ENCODE measurements around the gene IFI16. TPM values are rescaled to one million over a fixed set of nuclear protein-coding genes. Genes with fewer than 3 reads are reported as not detected.

IFI16 gene
- total and polyA plus RNA-seq, 2 experiments from 2014 or later, result 25.1 to 31.8 TPM

DNA sequence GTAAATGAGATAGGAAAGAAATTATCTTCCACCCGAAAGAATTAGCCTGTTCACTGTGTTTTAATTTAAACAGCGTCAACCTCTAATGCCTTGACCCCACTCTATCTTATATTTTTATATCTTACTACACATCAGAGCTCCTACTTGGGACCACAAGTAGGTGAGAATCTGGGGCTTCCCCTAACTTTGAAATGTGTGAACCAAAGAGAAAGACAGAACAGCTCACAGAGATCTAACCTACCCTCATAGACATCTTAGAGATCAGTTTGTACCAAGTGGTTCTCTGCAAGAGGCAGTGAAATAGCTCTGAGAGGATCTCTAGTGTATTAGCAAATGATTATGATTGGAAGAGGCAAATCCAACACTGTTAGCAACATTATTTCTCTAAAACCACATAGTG is 31.0 kb upstream of the IFI16 start:
- Histone ChIP-seq H3K4me3 (no peak overlapping the region), H3K27me3 (no peaks in the 10 kb centered on the region), H2AFZ (no peak overlapping the region), H4K20me1 (ENCODE audit: insufficient read depth, poor library complexity, severe bottlenecking) (no peaks in the 10 kb centered on the region), H3K79me2 (no peaks in the 10 kb centered on the region), H3K36me3 (replicated peaks; ENCODE audit: insufficient read depth, low read depth) (no peaks in the 10 kb centered on the region), H3K4me2 (no peak overlapping the region), H3K4me1 (ENCODE audit: insufficient read depth) (no peaks in the 10 kb centered on the region), H3K9me2 (replicated peaks; ENCODE audit: insufficient read depth) (no peaks in the 10 kb centered on the region), H3K27ac (no peak overlapping the region), H3K9me3 (ENCODE audit: low read depth) (no peaks in the 10 kb centered on the region)
- no peak for DNase-seq (ENCODE audit: low spot score)
- 46% methylated on average over 2 of the region's 2 CpGs for WGBS (ENCODE audit: low lambda C conversion rate, missing lambda C conversion rate)
- no peak for TF ChIP-seq EZH2 (IDR thresholded peaks at IDR 0.05; ENCODE audit: borderline replicate concordance)

DNA sequence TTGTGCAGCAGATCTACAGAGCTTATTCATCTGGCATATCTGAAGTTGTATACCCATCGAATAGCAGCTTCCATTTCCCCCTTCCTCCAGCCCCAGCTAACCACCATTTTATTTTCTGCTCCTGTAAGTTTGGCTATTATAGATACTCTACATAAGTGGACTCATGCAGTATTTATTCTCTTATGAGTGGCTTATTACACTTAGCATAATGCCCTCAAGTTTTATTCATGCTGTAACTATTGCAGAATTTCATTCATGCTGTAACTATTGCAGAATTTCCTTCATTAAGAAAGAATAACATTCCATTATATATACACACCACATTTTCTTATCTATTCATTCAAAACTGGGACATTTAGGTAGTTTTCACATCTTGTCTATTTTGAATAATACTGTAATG is 30.5 kb upstream of the IFI16 start:
- no peaks in the 10 kb centered on the region for H3K4me1 ChIP-seq (ENCODE audit: insufficient read depth)
- no peaks in the 10 kb centered on the region for H3K27me3 ChIP-seq
- no peaks in the 10 kb centered on the region for H3K79me2 ChIP-seq
- TF ChIP-seq EZH2phosphoT487 (IDR thresholded peaks at IDR 0.05; ENCODE audit: low read depth, severe bottlenecking, unreplicated experiment) (no peak), EZH2 (IDR thresholded peaks at IDR 0.05; ENCODE audit: borderline replicate concordance) (no peak)
- TF ChIP-seq, protein P1, sequence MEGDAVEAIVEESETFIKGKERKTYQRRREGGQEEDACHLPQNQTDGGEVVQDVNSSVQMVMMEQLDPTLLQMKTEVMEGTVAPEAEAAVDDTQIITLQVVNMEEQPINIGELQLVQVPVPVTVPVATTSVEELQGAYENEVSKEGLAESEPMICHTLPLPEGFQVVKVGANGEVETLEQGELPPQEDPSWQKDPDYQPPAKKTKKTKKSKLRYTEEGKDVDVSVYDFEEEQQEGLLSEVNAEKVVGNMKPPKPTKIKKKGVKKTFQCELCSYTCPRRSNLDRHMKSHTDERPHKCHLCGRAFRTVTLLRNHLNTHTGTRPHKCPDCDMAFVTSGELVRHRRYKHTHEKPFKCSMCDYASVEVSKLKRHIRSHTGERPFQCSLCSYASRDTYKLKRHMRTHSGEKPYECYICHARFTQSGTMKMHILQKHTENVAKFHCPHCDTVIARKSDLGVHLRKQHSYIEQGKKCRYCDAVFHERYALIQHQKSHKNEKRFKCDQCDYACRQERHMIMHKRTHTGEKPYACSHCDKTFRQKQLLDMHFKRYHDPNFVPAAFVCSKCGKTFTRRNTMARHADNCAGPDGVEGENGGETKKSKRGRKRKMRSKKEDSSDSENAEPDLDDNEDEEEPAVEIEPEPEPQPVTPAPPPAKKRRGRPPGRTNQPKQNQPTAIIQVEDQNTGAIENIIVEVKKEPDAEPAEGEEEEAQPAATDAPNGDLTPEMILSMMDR (IDR thresholded peaks at IDR 0.05; ENCODE audit: poor library complexity), result no peak
- WGBS (ENCODE audit: low lambda C conversion rate, missing lambda C conversion rate), result 86% methylated on average over 1 of the region's 1 CpG
- H2AFZ ChIP-seq, result no peak overlapping the region
- no peaks in the 10 kb centered on the region for H3K9me2 ChIP-seq (replicated peaks; ENCODE audit: insufficient read depth)
- DNase-seq (ENCODE audit: low spot score), result no peak
- no peak overlapping the region for H3K4me3 ChIP-seq
- H3K4me2 ChIP-seq, result no peak overlapping the region
- H3K36me3 ChIP-seq (replicated peaks; ENCODE audit: insufficient read depth, low read depth), result no peaks in the 10 kb centered on the region
- no peaks in the 10 kb centered on the region for H3K9me3 ChIP-seq (ENCODE audit: low read depth)
- no peak overlapping the region for H3K27ac ChIP-seq
- H4K20me1 ChIP-seq (ENCODE audit: insufficient read depth, poor library complexity, severe bottlenecking), result no peaks in the 10 kb centered on the region

DNA sequence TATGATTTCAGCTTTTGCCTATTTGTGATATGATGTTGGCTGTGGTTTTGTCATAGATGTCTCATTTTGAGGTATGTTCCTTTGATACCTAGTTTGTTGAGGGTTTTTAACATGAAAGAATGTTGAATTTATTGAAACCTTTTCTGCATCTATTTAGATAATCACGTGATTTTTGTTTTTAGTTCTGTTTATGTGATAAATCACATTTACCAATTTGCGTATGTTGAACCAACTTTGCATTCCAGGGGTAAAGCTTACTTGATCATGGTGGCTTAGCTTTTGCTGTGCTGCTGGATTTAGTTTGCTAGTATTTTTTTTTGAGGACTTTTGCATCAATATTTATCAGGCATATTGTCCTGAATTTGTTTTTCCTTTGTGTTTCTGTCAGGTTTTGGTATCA is 26.5 kb upstream of the IFI16 start:
- H3K9me2 ChIP-seq (replicated peaks; ENCODE audit: insufficient read depth), result no peaks in the 10 kb centered on the region
- H3K4me2 ChIP-seq, result no peak overlapping the region
- H3K27me3 ChIP-seq, result no peaks in the 10 kb centered on the region
- no peaks in the 10 kb centered on the region for H3K36me3 ChIP-seq (replicated peaks; ENCODE audit: insufficient read depth, low read depth)
- H3K79me2 ChIP-seq, result no peaks in the 10 kb centered on the region
- no peak overlapping the region for H3K4me3 ChIP-seq
- H3K4me1 ChIP-seq (ENCODE audit: insufficient read depth), result no peaks in the 10 kb centered on the region
- no peaks in the 10 kb centered on the region for H3K9me3 ChIP-seq (ENCODE audit: low read depth)
- TF ChIP-seq, protein P1 (IDR thresholded peaks at IDR 0.05; ENCODE audit: poor library complexity), result no peak
- WGBS (ENCODE audit: low lambda C conversion rate, missing lambda C conversion rate), result 77% methylated on average over 2 of the region's 2 CpGs
- no peak for DNase-seq (ENCODE audit: low spot score)
- H2AFZ ChIP-seq, result no peak overlapping the region
- no peaks in the 10 kb centered on the region for H4K20me1 ChIP-seq (ENCODE audit: insufficient read depth, poor library complexity, severe bottlenecking)
- H3K27ac ChIP-seq, result no peak overlapping the region

DNA sequence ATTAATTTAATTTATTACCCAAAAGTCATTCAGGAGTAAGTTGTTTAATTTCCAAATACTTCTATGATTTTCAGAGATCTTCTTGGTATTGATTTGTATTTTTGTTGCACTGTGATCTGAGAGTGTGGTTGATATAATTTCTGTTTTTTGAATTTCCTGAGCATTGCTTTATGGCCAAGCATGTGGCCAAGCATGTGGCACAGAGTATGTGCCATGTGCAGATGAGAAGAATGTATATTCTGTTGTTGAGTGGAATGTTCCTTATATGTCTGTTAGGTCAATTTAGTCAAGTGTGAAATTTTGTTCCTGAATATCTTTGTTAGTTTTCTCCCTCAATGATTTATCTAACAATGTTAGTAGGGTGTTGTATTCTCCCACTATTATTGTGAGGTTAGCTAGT is 25.3 kb upstream of the IFI16 start:
- no peak overlapping the region for H2AFZ ChIP-seq
- no peaks in the 10 kb centered on the region for H3K27me3 ChIP-seq

More for the DNA sequence above, 25.3 kb upstream of the IFI16 start:
- no peaks in the 10 kb centered on the region for H3K9me2 ChIP-seq (replicated peaks; ENCODE audit: insufficient read depth)
- no peak overlapping the region for H3K4me2 ChIP-seq
- H3K79me2 ChIP-seq, result no peaks in the 10 kb centered on the region
- H4K20me1 ChIP-seq (ENCODE audit: insufficient read depth, poor library complexity, severe bottlenecking), result no peaks in the 10 kb centered on the region
- no peak for TF ChIP-seq EZH2phosphoT487 (IDR thresholded peaks at IDR 0.05; ENCODE audit: low read depth, severe bottlenecking, unreplicated experiment)
- TF ChIP-seq, protein P1 (IDR thresholded peaks at IDR 0.05; ENCODE audit: poor library complexity), result no peak
- no peak for DNase-seq (ENCODE audit: low spot score)
- no peaks in the 10 kb centered on the region for H3K4me1 ChIP-seq (ENCODE audit: insufficient read depth)
- H3K4me3 ChIP-seq, result no peak overlapping the region
- no peak overlapping the region for H3K27ac ChIP-seq
- no peaks in the 10 kb centered on the region for H3K9me3 ChIP-seq (ENCODE audit: low read depth)
- H3K36me3 ChIP-seq (replicated peaks; ENCODE audit: insufficient read depth, low read depth), result no peaks in the 10 kb centered on the region
